HL-60 (cell line): ENCODE measurements around the gene CNTNAP5.

Experiments used
- DNase-seq, 2 experiments: peaks; one replicate each; pipeline ENCODE4 v3.0.0-alpha.2; 2010 to 2020; ENCODE audit warnings: low read depth in 1 of 2, low spot score in 1 of 2
- H3K27ac ChIP-seq: fragments of 250-450 bp; sonication (Bioruptor Pico); replicated peaks from 2 replicates; pipeline ENCODE4 v1.5.1; 2020; ENCODE audit warnings: mild to moderate bottlenecking, moderate library complexity
- H3K27me3 ChIP-seq: fragments of 250-450 bp; sonication (Bioruptor Pico); 2 replicates; pipeline ENCODE4 v1.5.1; 2021; ENCODE audit warnings: mild to moderate bottlenecking, moderate library complexity; ENCODE audit not compliant: insufficient read depth, poor library complexity, severe bottlenecking
- H3K4me3 ChIP-seq: replicated peaks from 2 replicates; pipeline ENCODE4 v1.5.1; 2011; ENCODE audit warnings: mild to moderate bottlenecking, control low read depth, low read length; ENCODE audit not compliant: insufficient read depth
- GABPA ChIP-seq: IDR thresholded peaks from 2 replicates; pipeline ENCODE4 v1.6.1; 2012; ENCODE audit warnings: low read depth
- POLR2AphosphoS5 ChIP-seq: IDR thresholded peaks from 2 replicates; pipeline ENCODE4 v1.6.1; 2012; ENCODE audit warnings: low read depth
- SPI1 ChIP-seq: IDR thresholded peaks from 2 replicates; pipeline ENCODE4 v1.6.1; 2012; ENCODE audit warnings: low read depth, mild to moderate bottlenecking, borderline replicate concordance
- TF ChIP-seq, protein P1 (sequence below): IDR thresholded peaks from one replicate; pipeline ENCODE4 v1.5.1; 2011; ENCODE audit warnings: low read length, control low read depth, inconsistent platforms; ENCODE audit not compliant: insufficient read depth
- TF ChIP-seq, protein P2 (sequence below): IDR thresholded peaks from 2 replicates; pipeline ENCODE4 v1.6.1; 2012; ENCODE audit warnings: low read depth; ENCODE audit not compliant: insufficient replicate concordance

Gene CNTNAP5

GRCh38 chr2:124756048-124756447 lies 731.0 kb downstream of the CNTNAP5 start:
- Histone ChIP-seq H3K27ac (no peak overlapping the region), H3K4me3 (no peak overlapping the region), H3K27me3 (no peaks in the 10 kb centered on the region)
- DNase-seq, result no peak
- TF ChIP-seq SPI1 (no peak), GABPA (no peak), POLR2AphosphoS5 (no peak)
- TF ChIP-seq, protein P1, sequence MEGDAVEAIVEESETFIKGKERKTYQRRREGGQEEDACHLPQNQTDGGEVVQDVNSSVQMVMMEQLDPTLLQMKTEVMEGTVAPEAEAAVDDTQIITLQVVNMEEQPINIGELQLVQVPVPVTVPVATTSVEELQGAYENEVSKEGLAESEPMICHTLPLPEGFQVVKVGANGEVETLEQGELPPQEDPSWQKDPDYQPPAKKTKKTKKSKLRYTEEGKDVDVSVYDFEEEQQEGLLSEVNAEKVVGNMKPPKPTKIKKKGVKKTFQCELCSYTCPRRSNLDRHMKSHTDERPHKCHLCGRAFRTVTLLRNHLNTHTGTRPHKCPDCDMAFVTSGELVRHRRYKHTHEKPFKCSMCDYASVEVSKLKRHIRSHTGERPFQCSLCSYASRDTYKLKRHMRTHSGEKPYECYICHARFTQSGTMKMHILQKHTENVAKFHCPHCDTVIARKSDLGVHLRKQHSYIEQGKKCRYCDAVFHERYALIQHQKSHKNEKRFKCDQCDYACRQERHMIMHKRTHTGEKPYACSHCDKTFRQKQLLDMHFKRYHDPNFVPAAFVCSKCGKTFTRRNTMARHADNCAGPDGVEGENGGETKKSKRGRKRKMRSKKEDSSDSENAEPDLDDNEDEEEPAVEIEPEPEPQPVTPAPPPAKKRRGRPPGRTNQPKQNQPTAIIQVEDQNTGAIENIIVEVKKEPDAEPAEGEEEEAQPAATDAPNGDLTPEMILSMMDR, result no peak
- TF ChIP-seq, protein P2, sequence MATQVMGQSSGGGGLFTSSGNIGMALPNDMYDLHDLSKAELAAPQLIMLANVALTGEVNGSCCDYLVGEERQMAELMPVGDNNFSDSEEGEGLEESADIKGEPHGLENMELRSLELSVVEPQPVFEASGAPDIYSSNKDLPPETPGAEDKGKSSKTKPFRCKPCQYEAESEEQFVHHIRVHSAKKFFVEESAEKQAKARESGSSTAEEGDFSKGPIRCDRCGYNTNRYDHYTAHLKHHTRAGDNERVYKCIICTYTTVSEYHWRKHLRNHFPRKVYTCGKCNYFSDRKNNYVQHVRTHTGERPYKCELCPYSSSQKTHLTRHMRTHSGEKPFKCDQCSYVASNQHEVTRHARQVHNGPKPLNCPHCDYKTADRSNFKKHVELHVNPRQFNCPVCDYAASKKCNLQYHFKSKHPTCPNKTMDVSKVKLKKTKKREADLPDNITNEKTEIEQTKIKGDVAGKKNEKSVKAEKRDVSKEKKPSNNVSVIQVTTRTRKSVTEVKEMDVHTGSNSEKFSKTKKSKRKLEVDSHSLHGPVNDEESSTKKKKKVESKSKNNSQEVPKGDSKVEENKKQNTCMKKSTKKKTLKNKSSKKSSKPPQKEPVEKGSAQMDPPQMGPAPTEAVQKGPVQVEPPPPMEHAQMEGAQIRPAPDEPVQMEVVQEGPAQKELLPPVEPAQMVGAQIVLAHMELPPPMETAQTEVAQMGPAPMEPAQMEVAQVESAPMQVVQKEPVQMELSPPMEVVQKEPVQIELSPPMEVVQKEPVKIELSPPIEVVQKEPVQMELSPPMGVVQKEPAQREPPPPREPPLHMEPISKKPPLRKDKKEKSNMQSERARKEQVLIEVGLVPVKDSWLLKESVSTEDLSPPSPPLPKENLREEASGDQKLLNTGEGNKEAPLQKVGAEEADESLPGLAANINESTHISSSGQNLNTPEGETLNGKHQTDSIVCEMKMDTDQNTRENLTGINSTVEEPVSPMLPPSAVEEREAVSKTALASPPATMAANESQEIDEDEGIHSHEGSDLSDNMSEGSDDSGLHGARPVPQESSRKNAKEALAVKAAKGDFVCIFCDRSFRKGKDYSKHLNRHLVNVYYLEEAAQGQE, result no peak

DNA sequence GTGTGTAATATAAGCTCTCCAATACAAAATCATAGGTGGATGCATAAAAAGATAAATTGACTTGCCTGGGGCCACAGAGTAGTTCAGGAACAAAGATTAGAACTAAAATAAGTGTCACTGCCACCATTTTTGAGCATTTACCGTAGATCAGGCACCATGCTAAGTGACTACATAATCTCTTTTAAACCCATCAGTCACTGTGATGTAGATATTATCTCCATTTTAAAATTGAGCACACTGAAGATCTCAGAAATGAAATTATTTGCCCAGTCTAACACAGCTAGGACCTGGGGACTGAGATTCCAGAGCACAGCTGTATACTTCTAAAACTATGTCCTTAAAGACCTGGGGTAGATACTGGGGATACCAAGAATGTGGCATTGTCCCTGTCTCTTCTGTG lies 737.3 kb downstream of the CNTNAP5 start:
- no peak for TF ChIP-seq GABPA
- TF ChIP-seq, protein P2, result no peak
- TF ChIP-seq, protein P1, result no peak
- no peak for TF ChIP-seq SPI1
- TF ChIP-seq POLR2AphosphoS5, result no peak

GRCh38 chr2:124763611-124764010 lies 738.5 kb downstream of the CNTNAP5 start:
- no peaks in the 10 kb centered on the region for H3K27me3 ChIP-seq

More for the DNA sequence above, 737.3 kb downstream of the CNTNAP5 start:
- H3K27ac ChIP-seq, result no peak overlapping the region
- no peak for DNase-seq
- no peak overlapping the region for H3K4me3 ChIP-seq
- H3K27me3 ChIP-seq, result no peaks in the 10 kb centered on the region

More at GRCh38 chr2:124763611-124764010, 738.5 kb downstream of the CNTNAP5 start:
- Histone ChIP-seq H3K4me3 (no peak overlapping the region), H3K27ac (no peak overlapping the region)
- DNase-seq, result no peak
- TF ChIP-seq, protein P2, result no peak
- no peak for TF ChIP-seq GABPA
- no peak for TF ChIP-seq SPI1
- no peak for TF ChIP-seq POLR2AphosphoS5
- TF ChIP-seq, protein P1, result no peak
